Measurements from ENCODE around the gene CACNA1C. TPM values are rescaled to one million over a fixed set of nuclear protein-coding genes. Genes with fewer than 3 reads are reported as not detected.

CACNA1C gene
- polyA plus RNA-seq, 1 of the 3 experiments (the other 2 are of a cell fraction) = 1.5 TPM

GRCh38 chr12:2247596-2247995 lies 194.8 kb downstream of the CACNA1C start:
- H3K36me3 ChIP-seq (replicated peaks in 1 of 2; ENCODE audit: control insufficient read depth in 1 of 2, insufficient read depth in 2 of 2, low read length in 1 of 2) = no peaks in the 10 kb centered on the region
- H3K9me3 ChIP-seq = no peaks in the 10 kb centered on the region
- peak overlapping the region; percentile 40; the same call in 1 of the 2 replicates for H3K4me2 ChIP-seq
- 80% methylated on average over 5 of the region's 5 CpGs for WGBS (ENCODE audit: low lambda C conversion rate)
- ChIA-PET POLR2A (no interaction called here), CTCF (interaction anchor here (1.7 kb wide), 1 partner anchor 37 kb away, joined by 4 read pairs; no protein-coding TSS in a partner anchor)
- H3K4me3 ChIP-seq (ENCODE audit: low read depth in 2 of 2, low read length in 1 of 2) = no peak overlapping the region
- H3K9ac ChIP-seq = no peak overlapping the region
- H3K4me1 ChIP-seq (ENCODE audit: control insufficient read depth in 1 of 2, insufficient read depth in 2 of 2, low read depth in 1 of 2, low read length in 1 of 2) = peaks cover 39 to 60% of the 10 kb centered on the region in 2 experiments
- H2AFZ ChIP-seq (ENCODE audit: low read depth) = peak overlapping the region; percentile 50; the same call in 1 of the 2 replicates
- H3K27me3 ChIP-seq (ENCODE audit: insufficient read depth) = no peaks in the 10 kb centered on the region
- TF ChIP-seq FOXM1 (IDR thresholded peaks at IDR 0.05; ENCODE audit: low read depth) (no peak), GATA2 (CRISPR knock-in tag; IDR thresholded peaks at IDR 0.05) (no peak), USF2 (IDR thresholded peaks at IDR 0.05; ENCODE audit: borderline replicate concordance, low read depth, low read length) (no peak), SIN3A (IDR thresholded peaks at IDR 0.05; ENCODE audit: borderline replicate concordance, low read depth, low read length) (no peak), EZH2phosphoT487 (IDR thresholded peaks at IDR 0.05; ENCODE audit: borderline replicate concordance, low read depth) (no peak), RAD21 (IDR thresholded peaks at IDR 0.05; ENCODE audit: low read length) (no peak), FOSL2 (IDR thresholded peaks at IDR 0.05; ENCODE audit: borderline replicate concordance, low read depth) (no peak), NFIC (IDR thresholded peaks at IDR 0.05; ENCODE audit: borderline replicate concordance) (no peak), JUND (IDR thresholded peaks at IDR 0.05) (no peak), POLR2AphosphoS5 (IDR thresholded peaks at IDR 0.05; ENCODE audit: low read depth, low read length) (no peak), FOXJ3 (CRISPR knock-in tag; IDR thresholded peaks at IDR 0.05) (no peak), ELF1 (IDR thresholded peaks at IDR 0.05) (no peak), MXI1 (IDR thresholded peaks at IDR 0.05; ENCODE audit: low read depth, low read length) (no peak)
- peaks cover 17% of the 10 kb centered on the region for H3F3A ChIP-seq (replicated peaks; ENCODE audit: insufficient read depth)
- no peaks in the 10 kb centered on the region for H3K79me2 ChIP-seq (ENCODE audit: insufficient read depth)
- no peaks in the 10 kb centered on the region for H3K9me2 ChIP-seq
- no peaks in the 10 kb centered on the region for H4K20me1 ChIP-seq (ENCODE audit: insufficient read depth)
- DNase-seq = no peak
- peak overlapping the region; percentile 23 to 93; a peak in 2 of 4 replicates for H3K27ac ChIP-seq (ENCODE audit: low read depth in 2 of 2, low read length in 1 of 2)

- Histone ChIP-seq H3K79me2 (ENCODE audit: insufficient read depth) (no peaks in the 10 kb centered on the region), H3K9ac (no peak overlapping the region)
- no peak for TF ChIP-seq EP300 (IDR thresholded peaks at IDR 0.05; ENCODE audit: borderline replicate concordance in 1 of 2, low read depth in 1 of 2, low read length in 1 of 2)
- TF ChIP-seq USF1 (IDR thresholded peaks at IDR 0.05; ENCODE audit: borderline replicate concordance, low read depth) = no peak
- no peak for TF ChIP-seq IRF3 (IDR thresholded peaks at IDR 0.05; ENCODE audit: low read depth, low read length)
- TF ChIP-seq NRF1 (IDR thresholded peaks at IDR 0.05; ENCODE audit: low read depth, low read length) = no peak
- no peak for TF ChIP-seq POLR2AphosphoS5 (IDR thresholded peaks at IDR 0.05; ENCODE audit: low read depth, low read length)
- no peak for TF ChIP-seq YY1 (IDR thresholded peaks at IDR 0.05; ENCODE audit: low read depth)
- TF ChIP-seq PBX3 (IDR thresholded peaks at IDR 0.05) = no peak
- no peak for TF ChIP-seq USF2 (IDR thresholded peaks at IDR 0.05; ENCODE audit: borderline replicate concordance, low read depth, low read length)
- TF ChIP-seq JUND (IDR thresholded peaks at IDR 0.05) = no peak
- TF ChIP-seq FOSL2 (IDR thresholded peaks at IDR 0.05; ENCODE audit: borderline replicate concordance, low read depth) = no peak
- no peak for TF ChIP-seq RFX5 (IDR thresholded peaks at IDR 0.05; ENCODE audit: low read length)
- no peak for TF ChIP-seq CHD2 (IDR thresholded peaks at IDR 0.05; ENCODE audit: low read length, partially characterized antibody)
These were observed 195.5 kb downstream of the CACNA1C start for GRCh38 chr12:2248087-2248900.

More at GRCh38 chr12:2248087-2248900, 195.5 kb downstream of the CACNA1C start:
- Histone ChIP-seq H3K4me1 (ENCODE audit: control insufficient read depth in 1 of 2, insufficient read depth in 2 of 2, low read depth in 1 of 2, low read length in 1 of 2) (peaks cover 39 to 59% of the 10 kb centered on the region in 2 experiments), H3K27me3 (ENCODE audit: insufficient read depth) (no peaks in the 10 kb centered on the region), H3K9me2 (no peaks in the 10 kb centered on the region), H2AFZ (ENCODE audit: low read depth) (peak overlapping the region; percentile 50; the same call in 1 of the 2 replicates), H4K20me1 (ENCODE audit: insufficient read depth) (no peaks in the 10 kb centered on the region), H3K9me3 (no peaks in the 10 kb centered on the region), H3K4me3 (ENCODE audit: low read depth in 2 of 2, low read length in 1 of 2) (no peak overlapping the region), H3K4me2 (peak overlapping the region; percentile 40; the same call in 1 of the 2 replicates), H3F3A (replicated peaks; ENCODE audit: insufficient read depth) (peaks cover 15% of the 10 kb centered on the region), H3K36me3 (replicated peaks in 1 of 2; ENCODE audit: control insufficient read depth in 1 of 2, insufficient read depth in 2 of 2, low read length in 1 of 2) (no peaks in the 10 kb centered on the region), H3K27ac (ENCODE audit: low read depth in 2 of 2, low read length in 1 of 2) (peak overlapping the region; percentile 23 to 93; a peak in 3 of 4 replicates)
- DNase-seq = peak; percentile 47
- ChIA-PET CTCF (interaction anchor here (1.5 to 1.7 kb wide), 2 partner anchors 36 to 41 kb away, joined by 3 to 4 read pairs; no protein-coding TSS in a partner anchor), POLR2A (interaction anchor here (1.2 kb wide), 1 partner anchor 244 kb away, joined by 3 read pairs; the partner anchor contains the start of gene DCP1B)
- 77% methylated on average over 17 of the region's 17 CpGs for WGBS (ENCODE audit: low lambda C conversion rate)
